Posterior vena cava (tissue), 2 donors: ENCODE measurements around the gene OR51B6. TPM values are rescaled to one million over a fixed set of nuclear protein-coding genes. Genes with fewer than 3 reads are reported as not detected.
"Not testable (repeated sequence)": the region's sequence is repeated elsewhere in the genome, so short reads cannot be mapped to it uniquely, and the experiment has no call there.

Experiments
- DNase-seq: peaks from one replicate; pipeline ENCODE4 v3.0.0-alpha.2; 2020; ENCODE audit warnings: low spot score
- intact Hi-C, 2 donors: fragments of 100-400 bp; cut with DNase I; formaldehyde crosslinking; loops; one replicate each; pipeline versions ENCODE4 v1.14.1 to v1.14.2; 2022 to 2023
- long read RNA-seq, 2 donors: library from polyadenylated mRNA; unstranded; transcript quantifications; one replicate each; pipeline ENCODE4 v2.0.0, GENCODE V29; 2020 to 2021
- total RNA-seq, 2 donors: library from RNA; stranded (reverse); fragmentation: NEBNext Ultra II Directional; extraction: Animal tissue kit (Norgen Biotek cat#: 25700); gene quantifications; one replicate each; pipeline ENCODE4 v1.2.1, GENCODE V29; 2021
- donor health status: DM: yes; HTN: yes; CAD: no.
- donor health status: DM: yes; HTN: yes; CAD: no.

The OR51B6 gene
- total RNA-seq: not detected
- long read RNA-seq, donor 1: 0 reads
- long read RNA-seq, donor 2: 0 reads

- DNase-seq: no peak
- intact Hi-C loops: no loop called here
Measured at GRCh38 chr11:5351208-5351607, at the start of gene OR51B6. Gene OR51B6, plus strand, starts transcription at chr11:5351508. Its CDS starts 0 bp downstream, at chr11:5351508.

GRCh38 chr11:5301846-5302245 is 49.5 kb upstream of the OR51B6 start, which contains the start of gene OR51B4:
Gene OR51B4, minus strand, starts transcription at chr11:5301946. Its CDS starts 0 bp downstream, at chr11:5301946.
- intact Hi-C loops: no loop called here

GRCh38 chr11:5303626-5304025 is 47.7 kb upstream of the OR51B6 start:
- no peak for DNase-seq
- intact Hi-C loops: no loop called here

More at GRCh38 chr11:5301846-5302245, 49.5 kb upstream of the OR51B6 start, which contains the start of gene OR51B4:
- DNase-seq: no peak

- no peak for DNase-seq
- intact Hi-C loops: no loop called here
Measured at GRCh38 chr11:5304046-5304445, 47.3 kb upstream of the OR51B6 start.

- intact Hi-C loops: no loop called here
- DNase-seq: no peak
Measured at GRCh38 chr11:5307256-5308019, 43.9 kb upstream of the OR51B6 start.

- intact Hi-C loops: no loop called here
- no peak for DNase-seq
Measured at GRCh38 chr11:5310423-5310822, 40.9 kb upstream of the OR51B6 start.

GRCh38 chr11:5313326-5314023 is 37.8 kb upstream of the OR51B6 start:
- DNase-seq, intact Hi-C loops: not testable (repeated sequence)

- DNase-seq: no peak
- intact Hi-C loops: no loop called here
Measured at GRCh38 chr11:5317292-5317691, 34.0 kb upstream of the OR51B6 start.

GRCh38 chr11:5324197-5324596 is 27.1 kb upstream of the OR51B6 start, which contains the start of gene OR51B2:
Gene OR51B2, minus strand, starts transcription at chr11:5324297. Its CDS starts 0 bp downstream, at chr11:5324297.
- no peak for DNase-seq
- intact Hi-C loops: no loop called here

GRCh38 chr11:5335170-5335569 is 16.1 kb upstream of the OR51B6 start:
- DNase-seq: no peak
- intact Hi-C loops: no loop called here

GRCh38 chr11:5336331-5336730 is 15.0 kb upstream of the OR51B6 start:
- intact Hi-C loops: no loop called here
- DNase-seq: no peak

- intact Hi-C loops, DNase-seq: not testable (repeated sequence)
Measured at GRCh38 chr11:5337253-5337652, 14.1 kb upstream of the OR51B6 start.

- intact Hi-C loops: no loop called here
- no peak for DNase-seq
Measured at GRCh38 chr11:5339771-5340322, 11.5 kb upstream of the OR51B6 start.

- intact Hi-C loops: no loop called here
- no peak for DNase-seq
Measured at GRCh38 chr11:5343474-5344335, 7.6 kb upstream of the OR51B6 start, which contains the start of gene OR51B5. Gene OR51B5, minus strand, starts transcription at chr11:5343524. Its CDS starts 0 bp downstream, at chr11:5343524.

GRCh38 chr11:5345831-5346230 is 5.5 kb upstream of the OR51B6 start:
- intact Hi-C loops: no loop called here
- DNase-seq: no peak

- intact Hi-C loops: no loop called here
- DNase-seq: no peak
Measured at GRCh38 chr11:5348551-5349194, 2.6 kb upstream of the OR51B6 start.

GRCh38 chr11:5349550-5349949 is 1.8 kb upstream of the OR51B6 start:
- intact Hi-C loops: no loop called here
- no peak for DNase-seq

GRCh38 chr11:5356031-5356430 is 4.7 kb downstream of the OR51B6 start:
- intact Hi-C loops, DNase-seq: not testable (repeated sequence)
